SK-N-SH treated with all-trans-retinoic acid at 6 μM for 48 hours (cell line): Measurements from ENCODE around the gene TNKS1BP1.

Experiments used
- ATAC-seq: fragments of 200-7000 bp; cut with Tn5 transposase; 3 replicates; pipeline ENCODE4 v1.9.1; 2020; ENCODE audit warnings: mild to moderate bottlenecking, moderate library complexity
- ARNTL ChIP-seq: fragments of 450-650 bp; formaldehyde crosslinking; IDR thresholded peaks from 2 replicates; pipeline ENCODE4 v1.5.0; 2020; ENCODE audit warnings: low read depth, mild to moderate bottlenecking, moderate library complexity, borderline replicate concordance
- BACH2 ChIP-seq: fragments of 250-450 bp; sonication (Bioruptor Pico); IDR thresholded peaks from 2 replicates; pipeline ENCODE4 v1.9.0; 2021; ENCODE audit warnings: mild to moderate bottlenecking, borderline replicate concordance
- CSDC2 ChIP-seq: fragments of 250-450 bp; sonication (Bioruptor Pico); IDR thresholded peaks from 2 replicates; pipeline ENCODE4 v1.5.0; 2020; ENCODE audit warnings: mild to moderate bottlenecking, moderate library complexity
- CSRNP3 ChIP-seq: fragments of 250-450 bp; sonication (Bioruptor Pico); IDR thresholded peaks from 2 replicates; pipeline ENCODE4 v1.5.1; 2021; ENCODE audit warnings: mild to moderate bottlenecking, moderate library complexity
- ESRRG ChIP-seq: fragments of 250-450 bp; sonication (Bioruptor Pico); IDR thresholded peaks from 2 replicates; pipeline ENCODE4 v1.6.1; 2021; ENCODE audit warnings: mild to moderate bottlenecking
- GLIS3 ChIP-seq: fragments of 250-450 bp; sonication (Bioruptor Pico); IDR thresholded peaks from 2 replicates; pipeline ENCODE4 v1.5.0; 2020; ENCODE audit warnings: mild to moderate bottlenecking, moderate library complexity
- OSR1 ChIP-seq: fragments of 250-450 bp; sonication (Bioruptor Pico); IDR thresholded peaks from 2 replicates; pipeline ENCODE4 v1.8.0; 2022; ENCODE audit warnings: moderate library complexity, mild to moderate bottlenecking, inconsistent platforms
- POU6F1 ChIP-seq: fragments of 250-450 bp; sonication (Bioruptor Pico); IDR thresholded peaks from 2 replicates; pipeline ENCODE4 v1.8.0; 2021; ENCODE audit warnings: low read depth, mild to moderate bottlenecking, moderate library complexity, borderline replicate concordance
- RARB ChIP-seq: fragments of 250-450 bp; sonication (Bioruptor Pico); IDR thresholded peaks from 2 replicates; pipeline ENCODE4 v1.8.0; 2021; ENCODE audit warnings: mild to moderate bottlenecking, moderate library complexity
- SNAI2 ChIP-seq: fragments of 250-450 bp; sonication (Bioruptor Pico); IDR thresholded peaks from 2 replicates; pipeline ENCODE4 v1.5.0; 2020; ENCODE audit warnings: mild to moderate bottlenecking, moderate library complexity
- TCF4 ChIP-seq: fragments of 250-450 bp; sonication (Bioruptor Pico); IDR thresholded peaks from 2 replicates; pipeline ENCODE4 v1.8.0; 2021; ENCODE audit warnings: mild to moderate bottlenecking, moderate library complexity, borderline replicate concordance
- TSHZ2 ChIP-seq: fragments of 250-450 bp; sonication (Bioruptor Pico); IDR thresholded peaks from 2 replicates; pipeline ENCODE4 v1.5.0; 2020; ENCODE audit warnings: mild to moderate bottlenecking, moderate library complexity
- ZFP3 ChIP-seq: fragments of 250-450 bp; sonication (Bioruptor Pico); IDR thresholded peaks from 2 replicates; pipeline ENCODE4 v1.5.0; 2020; ENCODE audit warnings: mild to moderate bottlenecking, moderate library complexity
- ZNF565 ChIP-seq: fragments of 450-650 bp; formaldehyde crosslinking; conservative IDR thresholded peaks from 2 replicates; pipeline ENCODE4 v1.5.0; 2020; ENCODE audit warnings: low read depth, mild to moderate bottlenecking, moderate library complexity
- ZNF70 ChIP-seq: fragments of 450-650 bp; formaldehyde crosslinking; IDR thresholded peaks from 2 replicates; pipeline ENCODE4 v1.5.0; 2020; ENCODE audit warnings: mild to moderate bottlenecking, moderate library complexity
- ZNF8 ChIP-seq: fragments of 450-650 bp; formaldehyde crosslinking; IDR thresholded peaks from 2 replicates; pipeline ENCODE4 v1.5.0; 2020; ENCODE audit warnings: mild to moderate bottlenecking, moderate library complexity

The TNKS1BP1 gene

GRCh38 chr11:57274904-57275498 is 49.8 kb downstream of the TNKS1BP1 start:
- ATAC-seq = no peak
- TF ChIP-seq TSHZ2 = no peak
- TF ChIP-seq CSDC2 (CRISPR knock-in tag) = no peak
- TF ChIP-seq ARNTL (CRISPR knock-in tag) = no peak
- TF ChIP-seq GLIS3 = no peak

GRCh38 chr11:57273448-57274058 is 51.2 kb downstream of the TNKS1BP1 start:
- ATAC-seq = no peak
- TF ChIP-seq ZNF8 (CRISPR knock-in tag) = no peak
- TF ChIP-seq RARB (CRISPR knock-in tag) = no peak
- TF ChIP-seq BACH2 (CRISPR knock-in tag) = no peak
- TF ChIP-seq POU6F1 (CRISPR knock-in tag) = no peak
- no peak for TF ChIP-seq ESRRG (CRISPR knock-in tag)

GRCh38 chr11:57269571-57270021 is 55.2 kb downstream of the TNKS1BP1 start:
- no peak for TF ChIP-seq SNAI2 (CRISPR knock-in tag)
- TF ChIP-seq POU6F1 (CRISPR knock-in tag) = no peak
- TF ChIP-seq ESRRG (CRISPR knock-in tag) = no peak
- TF ChIP-seq ZNF70 (CRISPR knock-in tag) = no peak
- TF ChIP-seq TSHZ2 = no peak
- no peak for TF ChIP-seq ARNTL (CRISPR knock-in tag)
- no peak for TF ChIP-seq GLIS3
- TF ChIP-seq BACH2 (CRISPR knock-in tag) = no peak
- TF ChIP-seq OSR1 (CRISPR knock-in tag) = no peak
- no peak for TF ChIP-seq TCF4
- no peak for TF ChIP-seq CSRNP3 (CRISPR knock-in tag)
- TF ChIP-seq ZNF565 (CRISPR knock-in tag) = no peak
- no peak for TF ChIP-seq RARB (CRISPR knock-in tag)
- no peak for TF ChIP-seq ZFP3 (CRISPR knock-in tag)
- no peak for TF ChIP-seq ZNF8 (CRISPR knock-in tag)
- ATAC-seq = no peak
